ENCODE data around the gene CDH10.

CDH10 gene

DNA sequence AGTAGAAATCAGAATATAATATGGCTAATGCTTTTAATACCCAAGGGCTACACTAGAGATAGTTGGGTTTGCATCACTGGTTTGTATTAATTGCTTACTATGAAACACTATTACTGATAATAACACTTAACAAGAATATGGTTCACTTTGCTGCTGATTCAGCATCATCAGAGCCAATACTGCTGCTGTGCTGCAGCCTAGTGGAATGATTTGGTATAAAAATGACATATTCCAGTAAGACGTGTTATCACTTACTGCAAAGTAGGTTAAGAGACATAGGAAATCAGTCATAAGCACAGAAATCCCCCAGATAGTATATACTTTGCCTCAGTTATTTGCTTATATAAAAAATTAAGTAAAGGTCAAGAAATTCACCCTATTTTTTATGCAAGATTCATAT lies 2.8 kb downstream of the CDH10 start:
- Histone ChIP-seq H2AFZ (ENCODE audit: low read length) (0 out of 2 replicates have a peak overlapping the region, but pooled peaks have one; percentile 9), H3K36me3 (ENCODE audit: insufficient read depth, low read length) (no peaks in the 10 kb centered on the region), H3K9ac (ENCODE audit: low read depth, low read length, poor library complexity, severe bottlenecking) (no peak overlapping the region), H3F3A (ENCODE audit: low read depth) (no peaks in the 10 kb centered on the region), H4K20me1 (ENCODE audit: insufficient read depth, low read length, poor library complexity, severe bottlenecking) (no peaks in the 10 kb centered on the region), H3K27me3 (ENCODE audit: insufficient read depth, low read length, poor library complexity, severe bottlenecking) (no peaks in the 10 kb centered on the region), H3K4me3 (ENCODE audit: low read length, poor library complexity, severe bottlenecking) (no peak overlapping the region), H3K9me3 (ENCODE audit: insufficient read depth, low read depth, low read length) (no peaks in the 10 kb centered on the region), H3K4me1 (ENCODE audit: insufficient read depth, low read length, poor library complexity, severe bottlenecking) (no peaks in the 10 kb centered on the region), H3K79me2 (ENCODE audit: insufficient read depth, low read length) (no peaks in the 10 kb centered on the region), H3K4me2 (ENCODE audit: low read depth, low read length, poor library complexity, severe bottlenecking) (no peak overlapping the region), H3K9me2 (replicated peaks; ENCODE audit: low read depth, low read length) (no peaks in the 10 kb centered on the region)
- peak; percentile 61 for TF ChIP-seq CTCF (conservative IDR thresholded peaks at IDR 0.05; ENCODE audit: low read length)
- TF ChIP-seq EZH2phosphoT487 (IDR thresholded peaks at IDR 0.05; ENCODE audit: borderline replicate concordance), result no peak

GRCh38 chr5:24635209-24635608 lies 9.6 kb downstream of the CDH10 start:
- Histone ChIP-seq H3K9me3 (ENCODE audit: insufficient read depth, low read depth, low read length) (no peaks in the 10 kb centered on the region), H3K9me2 (replicated peaks; ENCODE audit: low read depth, low read length) (no peaks in the 10 kb centered on the region), H3K27me3 (ENCODE audit: insufficient read depth, low read length, poor library complexity, severe bottlenecking) (no peaks in the 10 kb centered on the region), H4K20me1 (ENCODE audit: insufficient read depth, low read length, poor library complexity, severe bottlenecking) (no peaks in the 10 kb centered on the region), H2AFZ (ENCODE audit: low read length) (no peak overlapping the region), H3K9ac (ENCODE audit: low read depth, low read length, poor library complexity, severe bottlenecking) (no peak overlapping the region), H3K79me2 (ENCODE audit: insufficient read depth, low read length) (no peaks in the 10 kb centered on the region), H3K4me1 (ENCODE audit: insufficient read depth, low read length, poor library complexity, severe bottlenecking) (no peaks in the 10 kb centered on the region), H3F3A (ENCODE audit: low read depth) (no peaks in the 10 kb centered on the region), H3K4me2 (ENCODE audit: low read depth, low read length, poor library complexity, severe bottlenecking) (no peak overlapping the region), H3K36me3 (ENCODE audit: insufficient read depth, low read length) (no peaks in the 10 kb centered on the region), H3K4me3 (ENCODE audit: low read length, poor library complexity, severe bottlenecking) (no peak overlapping the region)
- no peak for TF ChIP-seq EZH2phosphoT487 (IDR thresholded peaks at IDR 0.05; ENCODE audit: borderline replicate concordance)
- TF ChIP-seq CTCF (conservative IDR thresholded peaks at IDR 0.05; ENCODE audit: low read length), result no peak

DNA sequence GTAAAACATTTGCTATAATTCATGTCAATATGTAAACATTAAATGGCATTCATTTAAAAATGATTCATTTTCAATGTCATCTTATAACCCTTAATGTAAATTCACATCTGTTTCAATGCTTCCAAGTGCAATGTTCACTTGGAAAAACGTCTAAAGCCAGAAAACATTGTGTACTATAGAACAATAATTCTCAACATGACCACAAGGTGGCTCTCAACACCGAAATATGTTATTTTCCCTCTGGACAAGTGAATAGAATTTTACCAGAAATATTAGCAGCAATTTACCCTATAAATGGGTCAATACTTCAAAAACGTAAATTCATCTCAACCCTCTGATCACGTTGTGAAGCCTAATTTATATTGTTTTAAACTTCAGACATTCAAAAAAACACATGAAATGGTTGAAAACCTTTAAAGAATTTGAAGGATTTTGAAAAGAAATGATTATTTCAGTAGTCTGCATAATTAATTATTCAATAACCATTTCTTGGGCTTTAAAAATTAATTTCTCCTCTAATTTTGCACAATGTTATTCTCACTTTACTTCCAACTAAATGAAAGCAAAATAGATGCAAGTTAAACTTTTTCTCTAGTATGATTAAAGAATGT lies 11.0 kb downstream of the CDH10 start:
- Histone ChIP-seq H3F3A (ENCODE audit: low read depth) (no peaks in the 10 kb centered on the region), H4K20me1 (ENCODE audit: insufficient read depth, low read length, poor library complexity, severe bottlenecking) (no peaks in the 10 kb centered on the region), H3K36me3 (ENCODE audit: insufficient read depth, low read length) (no peaks in the 10 kb centered on the region), H3K9me2 (replicated peaks; ENCODE audit: low read depth, low read length) (no peaks in the 10 kb centered on the region), H3K9ac (ENCODE audit: low read depth, low read length, poor library complexity, severe bottlenecking) (no peak overlapping the region), H3K79me2 (ENCODE audit: insufficient read depth, low read length) (no peaks in the 10 kb centered on the region), H3K27me3 (ENCODE audit: insufficient read depth, low read length, poor library complexity, severe bottlenecking) (no peaks in the 10 kb centered on the region), H3K4me1 (ENCODE audit: insufficient read depth, low read length, poor library complexity, severe bottlenecking) (no peaks in the 10 kb centered on the region), H3K4me3 (ENCODE audit: low read length, poor library complexity, severe bottlenecking) (no peak overlapping the region), H2AFZ (ENCODE audit: low read length) (no peak overlapping the region), H3K4me2 (ENCODE audit: low read depth, low read length, poor library complexity, severe bottlenecking) (no peak overlapping the region), H3K9me3 (ENCODE audit: insufficient read depth, low read depth, low read length) (no peaks in the 10 kb centered on the region)
- TF ChIP-seq CTCF (conservative IDR thresholded peaks at IDR 0.05; ENCODE audit: low read length) (peak; percentile 76), EZH2phosphoT487 (IDR thresholded peaks at IDR 0.05; ENCODE audit: borderline replicate concordance) (no peak)
